Effector CD4-positive, alpha-beta T cell (primary cell): Measurements from ENCODE around the gene AKAP13.

ENCODE experiments used
- DNase-seq: peaks from one replicate; pipeline ENCODE4 v3.0.0-alpha.2; 2020

AKAP13 gene

GRCh38 chr15:85762039-85762755 is 381.8 kb downstream of the AKAP13 start:
- DNase-seq: no peak

- no peak for DNase-seq
These were observed 382.3 kb downstream of the AKAP13 start for GRCh38 chr15:85762756-85763127.

- no peak for DNase-seq
These were observed 382.8 kb downstream of the AKAP13 start for GRCh38 chr15:85763157-85763556.

GRCh38 chr15:85763673-85764633 is 383.6 kb downstream of the AKAP13 start:
- DNase-seq: no peak

- no peak for DNase-seq
These were observed 384.4 kb downstream of the AKAP13 start for GRCh38 chr15:85764649-85765277.

GRCh38 chr15:85766001-85766831 is 385.8 kb downstream of the AKAP13 start:
- no peak for DNase-seq

GRCh38 chr15:85767785-85768529 is 387.6 kb downstream of the AKAP13 start:
- DNase-seq: no peak

GRCh38 chr15:85768595-85769168 is 388.3 kb downstream of the AKAP13 start:
- DNase-seq: no peak

- DNase-seq: no peak
These were observed 388.9 kb downstream of the AKAP13 start for GRCh38 chr15:85769182-85769900.

GRCh38 chr15:85770096-85771041 is 390.0 kb downstream of the AKAP13 start:
- DNase-seq: no peak

- DNase-seq: no peak
These were observed 390.9 kb downstream of the AKAP13 start for GRCh38 chr15:85771271-85771670.

GRCh38 chr15:85771781-85772445 is 391.5 kb downstream of the AKAP13 start:
- DNase-seq: no peak

- DNase-seq: no peak
These were observed 392.3 kb downstream of the AKAP13 start for GRCh38 chr15:85772668-85773067.

- no peak for DNase-seq
These were observed 392.8 kb downstream of the AKAP13 start for GRCh38 chr15:85773249-85773648.

GRCh38 chr15:85773970-85774369 is 393.6 kb downstream of the AKAP13 start:
- no peak for DNase-seq

- no peak for DNase-seq
These were observed 397.1 kb downstream of the AKAP13 start for GRCh38 chr15:85777250-85778106.

GRCh38 chr15:85778107-85778776 is 397.8 kb downstream of the AKAP13 start:
- DNase-seq: no peak
